GM12878 (cell line): Measurements from ENCODE around the gene PTCH2. TPM values are rescaled to one million over a fixed set of nuclear protein-coding genes. Genes with fewer than 3 reads are reported as not detected.

Source experiments
- ATAC-seq: fragments of 200-7000 bp; cut with Tn5 transposase; 3 replicates; pipeline ENCODE4 v1.9.1; 2020; ENCODE audit warnings: mild to moderate bottlenecking, moderate library complexity
- BruUV-seq: library from RNA; stranded (reverse); fragments of 400-500 nt; replicated peaks from 2 replicates; lab custom pipeline; 2021; lab: Mats Ljungman, UMichigan
- CTCF ChIA-PET: fragments of 300-600 bp; sonication (Branson Sonifier 250); formaldehyde crosslinking; extraction: SDS; loops from one replicate; lab custom pipeline; 2021; ENCODE audit warnings: inconsistent platforms; lab: Yijun Ruan, JAX
- POLR2A ChIA-PET: fragments of 350-600 bp; formaldehyde crosslinking; extraction: SDS; loops from one replicate; lab custom pipeline; 2021; ENCODE audit warnings: inconsistent platforms; lab: Charles Lee
- RAD21 ChIA-PET: fragments of 300-600 bp; sonication (Branson Sonifier 250); formaldehyde crosslinking; loops from one replicate; lab custom pipeline; 2023; ENCODE audit warnings: antibody characterized with exemption; ENCODE audit not compliant: unreplicated experiment; lab: Charles Lee
- SMC1A ChIA-PET: fragments of 300-600 bp; sonication (Branson Sonifier 250); formaldehyde crosslinking; loops from one replicate; lab custom pipeline; 2023; ENCODE audit not compliant: unreplicated experiment, uncharacterized antibody; lab: Charles Lee
- DNase-seq: peaks from one replicate; pipeline ENCODE4 v3.0.0-alpha.2; 2011; ENCODE audit warnings: low read depth, low spot score
- FAIRE-seq: peaks from 3 replicates; lab custom pipeline; 2011; peaks lifted over from hg19 to GRCh38; lab: Jason Lieb, UNC
- H2AFZ ChIP-seq: 2 replicates; pipeline ENCODE4 v1.6.0; 2011; ENCODE audit warnings: low read depth, low read length, control low read depth; ENCODE audit not compliant: control insufficient read depth
- H3K27ac ChIP-seq: 2 replicates; pipeline ENCODE4 v1.5.1; 2011; ENCODE audit warnings: control low read depth; ENCODE audit not compliant: control insufficient read depth, insufficient read depth
- H3K27me3 ChIP-seq, 2 experiments: replicated peaks in 1 of 2; 2 replicates each; pipeline versions ENCODE4 v1.6.0 to v1.6.1; 2011; ENCODE audit warnings: low read length in 1 of 2; ENCODE audit not compliant: control insufficient read depth in 2 of 2, insufficient read depth in 2 of 2
- H3K36me3 ChIP-seq, 2 experiments: 2 replicates each; pipeline ENCODE4 v1.5.1; 2011; ENCODE audit warnings: low read length in 1 of 2; ENCODE audit not compliant: control insufficient read depth in 2 of 2, insufficient read depth in 2 of 2
- H3K4me1 ChIP-seq: 2 replicates; pipeline ENCODE4 v1.6.1; 2011; ENCODE audit warnings: mild to moderate bottlenecking, low read length, moderate library complexity, mixed read lengths; ENCODE audit not compliant: control insufficient read depth, insufficient read depth
- H3K4me2 ChIP-seq: 2 replicates; pipeline ENCODE4 v1.6.0; 2011; ENCODE audit warnings: control low read depth; ENCODE audit not compliant: control insufficient read depth, insufficient read depth
- H3K4me3 ChIP-seq: fragments of 200-600 bp; sonication (generic); 2 replicates; pipeline ENCODE4 v1.5.1; 2016
- H3K79me2 ChIP-seq: 2 replicates; pipeline ENCODE4 v1.6.0; 2011; ENCODE audit warnings: low read length; ENCODE audit not compliant: control insufficient read depth, insufficient read depth
- H3K9ac ChIP-seq: 2 replicates; pipeline ENCODE4 v1.8.0; 2011; ENCODE audit warnings: low read length, control low read depth, mixed read lengths; ENCODE audit not compliant: control insufficient read depth, insufficient read depth
- H3K9me3 ChIP-seq: replicated peaks from 3 replicates; pipeline ENCODE4 v1.5.1; 2011; ENCODE audit warnings: mild to moderate bottlenecking, low read length; ENCODE audit not compliant: control insufficient read depth, insufficient read depth
- H4K20me1 ChIP-seq: 2 replicates; pipeline ENCODE4 v1.6.0; 2011; ENCODE audit not compliant: control insufficient read depth, insufficient read depth
- CBFB ChIP-seq: IDR thresholded peaks from 2 replicates; pipeline ENCODE4 v1.6.1; 2016; ENCODE audit warnings: antibody characterized with exemption, low read depth
- CEBPB ChIP-seq, 2 experiments: fragments of 150-350 bp in 1 of 2; IDR thresholded peaks; 2 replicates each; pipeline ENCODE4 v1.6.1; 2012 to 2014; ENCODE audit warnings: low read depth in 2 of 2, low read length in 2 of 2, borderline replicate concordance in 1 of 2, inconsistent platforms in 1 of 2
- CHD2 ChIP-seq: IDR thresholded peaks from 2 replicates; pipeline ENCODE4 v1.6.1; 2011; ENCODE audit warnings: low read depth, low read length, improper control_type of control experiment, borderline replicate concordance
- ELK1 ChIP-seq: IDR thresholded peaks from 2 replicates; pipeline ENCODE4 v1.6.1; 2012; ENCODE audit warnings: low read depth, low read length, improper control_type of control experiment
- MXI1 ChIP-seq: fragments of 150-350 bp; IDR thresholded peaks from 2 replicates; pipeline ENCODE4 v1.6.1; 2011; ENCODE audit warnings: low read depth, mild to moderate bottlenecking, inconsistent platforms, low read length, improper control_type of control experiment
- NR2F1 ChIP-seq: fragments of 450-650 bp; conservative IDR thresholded peaks from 2 replicates; pipeline ENCODE4 v1.6.1; 2017; ENCODE audit warnings: mild to moderate bottlenecking
- RAD21 ChIP-seq: IDR thresholded peaks from 2 replicates; pipeline ENCODE4 v1.6.1; 2011; ENCODE audit warnings: mild to moderate bottlenecking, low read depth, low read length, moderate library complexity; ENCODE audit not compliant: insufficient read depth
- SMAD5 ChIP-seq: IDR thresholded peaks from 2 replicates; pipeline ENCODE4 v1.6.1; 2016; ENCODE audit warnings: antibody characterized with exemption, low read depth
- SPI1 ChIP-seq: IDR thresholded peaks from 2 replicates; pipeline ENCODE4 v1.6.1; 2011; ENCODE audit warnings: low read depth, mild to moderate bottlenecking, low read length, moderate library complexity, borderline replicate concordance; ENCODE audit not compliant: insufficient read depth
- ZBTB40 ChIP-seq: fragments of 450-650 bp; IDR thresholded peaks from 2 replicates; pipeline ENCODE4 v1.6.1; 2016; ENCODE audit warnings: mild to moderate bottlenecking, moderate library complexity, borderline replicate concordance
- ZNF207 ChIP-seq: fragments of 450-650 bp; IDR thresholded peaks from 2 replicates; pipeline ENCODE4 v1.6.1; 2014; ENCODE audit warnings: antibody characterized with exemption, mild to moderate bottlenecking, borderline replicate concordance
- ZNF274 ChIP-seq: IDR thresholded peaks from one replicate; pipeline ENCODE4 v1.8.0; 2011; ENCODE audit not compliant: insufficient read length, insufficient read depth
- ZNF622 ChIP-seq: fragments of 450-650 bp; IDR thresholded peaks from 2 replicates; pipeline ENCODE4 v1.6.1; 2017; ENCODE audit warnings: mild to moderate bottlenecking, inconsistent platforms
- WGBS: methylation state at CpG from one replicate; pipeline ENCODE4 v1.1.6; 2016; ENCODE audit warnings: low lambda C conversion rate; ENCODE audit not compliant: insufficient replicate concordance, insufficient coverage; ENCODE audit errors: missing lambda C conversion rate; 5-methylcytosine and 5-hydroxymethylcytosine counted together
- in situ Hi-C: fragments of 300-500 bp; cut with MboI; formaldehyde crosslinking; loops from 9 replicates; pipeline ENCODE4 v1.14.3; 2018; ENCODE audit warnings: mixed read lengths
- intact Hi-C: fragments of 100-400 bp; cut with micrococcal nuclease; formaldehyde crosslinking; loops from one replicate; pipeline ENCODE4 v1.14.2; 2022; ENCODE audit not compliant: unreplicated experiment
- polyA plus RNA-seq, 11 experiments: library from polyadenylated mRNA; depleted of rRNA in 4 of 11; unstranded in 6 of 11; stranded (reverse) in 5 of 11; fragments of >200 nt; fragmentation: Nextera tagmentation in 4 of 11; fragmentation: Illumina TruSeq in 1 of 11; extraction: Ambion mirVana in 4 of 11; extraction: Trizol in 1 of 11; gene quantifications; 1 replicate in 1 of 11; 2 replicates in 10 of 11; pipeline versions ENCODE4 v1.2.1 to v1.2.3, GENCODE V29; 2011 to 2016; ENCODE audit warnings: inconsistent platforms in 2 of 11, missing spikeins in 2 of 11, low read depth in 1 of 11
- total RNA-seq, 4 experiments: library from RNA; depleted of rRNA in 3 of 4; stranded (reverse); fragments of >200 nt in 3 of 4; fragmentation: Illumina TruSeq in 1 of 4; extraction: Trizol in 1 of 4; gene quantifications; 2 replicates each; pipeline versions ENCODE4 v1.2.1 to v1.2.3, GENCODE V29; 2013 to 2021

The PTCH2 gene
- total and polyA plus RNA-seq, 10 of the 15 experiments (the other 5 are each of a cell fraction or from before 2014, with no cell fraction given) = 0.03 to 8.4 (median 0.10) TPM

- Histone ChIP-seq H3K27me3 (no peaks in the 10 kb centered on the region), H3K27ac (peak within 1 kb of the TSS; percentile 95), H3K36me3 (peaks cover 6 to 9% of the 10 kb centered on the region in 2 experiments), H3K4me2 (peak within 1 kb of the TSS; percentile 49; the same call in 1 of the 2 replicates), H3K79me2 (peaks cover 9% of the 10 kb centered on the region), H4K20me1 (no peaks in the 10 kb centered on the region), H3K4me3 (no peak within 1 kb of the TSS)
- FAIRE-seq (no peak), ATAC-seq (peak; percentile 5)
- CTCF ChIA-PET = interaction anchor here (4.1 kb wide), 1 partner anchor 12 kb away, joined by 36 read pairs; no protein-coding TSS in a partner anchor
- in situ Hi-C loops = loop anchor here (5.0 kb wide), 1 partner anchor 75 kb away; the partner anchor contains the start of gene RNU5D-1
- RAD21 ChIA-PET = no interaction called here
- TSS peak; percentile 73 for BruUV-seq
- no peak for TF ChIP-seq ZBTB40
- peak; percentile 51; the same call in 1 of the 2 replicates for TF ChIP-seq SPI1
- no peak for TF ChIP-seq ZNF207
- peak; percentile 4; the same call in 1 of the 2 replicates for TF ChIP-seq CHD2
- TF ChIP-seq SMAD5 = no peak
- no peak for TF ChIP-seq ELK1
- no peak for TF ChIP-seq MXI1
- TF ChIP-seq NR2F1 = peak; percentile 80
- TF ChIP-seq CEBPB (IDR thresholded peaks at IDR 0.05; ENCODE audit: borderline replicate concordance in 1 of 2, low read depth in 2 of 2, low read length in 2 of 2) = no peak
- TF ChIP-seq CBFB = no peak
- no peak for TF ChIP-seq ZNF274
- no peak for TF ChIP-seq ZNF622
- TF ChIP-seq RAD21 = no peak
- TF ChIP-seq, all 136 proteins: peak for 3
- DNase-seq = no peak
- intact Hi-C loops = no loop called here
- ChIA-PET SMC1A (interaction anchor here (2.7 to 4.6 kb wide), 2 partner anchors 13 to 85 kb away, joined by 13 to 52 read pairs; no protein-coding TSS in a partner anchor), POLR2A (interaction anchor here (0.6 to 5.1 kb wide), 3 partner anchors 7 to 92 kb away, joined by 4 to 59 read pairs (median 51); partner anchors contain the start of gene PLK3)
- H3K4me1 ChIP-seq = peaks cover 59% of the 10 kb centered on the region
- H2AFZ ChIP-seq = peak within 1 kb of the TSS; percentile 52
- H3K9ac ChIP-seq = peak within 1 kb of the TSS; percentile 75
- WGBS = 81% methylated on average over 7 of the region's 7 CpGs
- no peaks in the 10 kb centered on the region for H3K9me3 ChIP-seq
Measured at GRCh38 chr1:44806704-44807363, 36.2 kb downstream of the PTCH2 start, which contains the start of gene DYNLT4. DYNLT4 (minus strand) TSS chr1:44807351; CDS start chr1:44806668, 683 bp downstream.
